Measurements from ENCODE around the gene KDM7A. TPM values are rescaled to one million over a fixed set of nuclear protein-coding genes. Genes with fewer than 3 reads are reported as not detected.
"Not testable (repeated sequence)": the region's sequence is repeated elsewhere in the genome, so short reads cannot be mapped to it uniquely, and the experiment has no call there.

Gene KDM7A
- total RNA-seq, 3 donors from 2014 or later = 6.3 to 9.5 (median 7.4) TPM

GRCh38 chr7:140121326-140121725 is 55.5 kb downstream of the KDM7A start:
- peaks cover 29% of the 10 kb centered on the region for H3K36me3 Mint-ChIP-seq (ENCODE audit: insufficient read depth)
- no peak for DNase-seq
- H3K4me1 Mint-ChIP-seq (ENCODE audit: low read depth) = peaks cover 5% of the 10 kb centered on the region
- ATAC-seq = no peak
- H3K9me3 Mint-ChIP-seq = no peaks in the 10 kb centered on the region
- no peaks in the 10 kb centered on the region for H3K27me3 Mint-ChIP-seq (ENCODE audit: low read depth)
- no peak overlapping the region for H3K4me3 Mint-ChIP-seq

- H3K36me3 Mint-ChIP-seq (ENCODE audit: insufficient read depth) = peaks cover 40% of the 10 kb centered on the region
- H3K27me3 Mint-ChIP-seq (ENCODE audit: low read depth); ATAC-seq; H3K4me3 Mint-ChIP-seq; H3K4me1 Mint-ChIP-seq (ENCODE audit: low read depth); DNase-seq; H3K9me3 Mint-ChIP-seq: not testable (repeated sequence)
Observed at GRCh38 chr7:140114817-140115216, 62.0 kb downstream of the KDM7A start.

GRCh38 chr7:140108777-140109176 is 68.0 kb downstream of the KDM7A start:
- H3K9me3 Mint-ChIP-seq; ATAC-seq; DNase-seq; H3K27me3 Mint-ChIP-seq (ENCODE audit: low read depth); H3K4me1 Mint-ChIP-seq (ENCODE audit: low read depth); H3K4me3 Mint-ChIP-seq: not testable (repeated sequence)
- peaks cover 48% of the 10 kb centered on the region for H3K36me3 Mint-ChIP-seq (ENCODE audit: insufficient read depth)

GRCh38 chr7:140096459-140096858 is 80.3 kb downstream of the KDM7A start:
- no peak for ATAC-seq

GRCh38 chr7:140093375-140093774 is 83.4 kb downstream of the KDM7A start:
- no peak overlapping the region for H3K4me3 Mint-ChIP-seq
- H3K4me1 Mint-ChIP-seq (ENCODE audit: low read depth) = no peaks in the 10 kb centered on the region
- peaks cover 43% of the 10 kb centered on the region for H3K36me3 Mint-ChIP-seq (ENCODE audit: insufficient read depth)
- no peak for DNase-seq
- no peak for ATAC-seq
- no peaks in the 10 kb centered on the region for H3K9me3 Mint-ChIP-seq
- no peaks in the 10 kb centered on the region for H3K27me3 Mint-ChIP-seq (ENCODE audit: low read depth)

More at GRCh38 chr7:140096459-140096858, 80.3 kb downstream of the KDM7A start:
- peaks cover 57% of the 10 kb centered on the region for H3K36me3 Mint-ChIP-seq (ENCODE audit: insufficient read depth)
- H3K4me3 Mint-ChIP-seq = no peak overlapping the region
- no peaks in the 10 kb centered on the region for H3K9me3 Mint-ChIP-seq
- no peaks in the 10 kb centered on the region for H3K27me3 Mint-ChIP-seq (ENCODE audit: low read depth)
- no peaks in the 10 kb centered on the region for H3K4me1 Mint-ChIP-seq (ENCODE audit: low read depth)
- no peak for DNase-seq

GRCh38 chr7:140085447-140085846 is 91.3 kb downstream of the KDM7A start:
- Mint-ChIP-seq H3K4me3 (peak overlapping the region; percentile 1), H3K36me3 (ENCODE audit: insufficient read depth) (no peaks in the 10 kb centered on the region), H3K4me1 (ENCODE audit: low read depth) (peaks cover 29% of the 10 kb centered on the region), H3K9me3 (no peaks in the 10 kb centered on the region), H3K27me3 (ENCODE audit: low read depth) (no peaks in the 10 kb centered on the region)
- ATAC-seq (peak; percentile 37 to 42), DNase-seq (no peak)

- Mint-ChIP-seq H3K9me3 (no peaks in the 10 kb centered on the region), H3K27me3 (ENCODE audit: low read depth) (no peaks in the 10 kb centered on the region), H3K4me3 (peak overlapping the region; percentile 1), H3K36me3 (ENCODE audit: insufficient read depth) (no peaks in the 10 kb centered on the region), H3K4me1 (ENCODE audit: low read depth) (peaks cover 29% of the 10 kb centered on the region)
- peak; percentile 27 for DNase-seq
- peak; percentile 68 to 76 for ATAC-seq
Observed at GRCh38 chr7:140084972-140085371, 91.8 kb downstream of the KDM7A start.

GRCh38 chr7:140084142-140084655 is 92.6 kb downstream of the KDM7A start:
- Mint-ChIP-seq H3K4me3 (no peak overlapping the region), H3K9me3 (no peaks in the 10 kb centered on the region), H3K27me3 (ENCODE audit: low read depth) (no peaks in the 10 kb centered on the region), H3K36me3 (ENCODE audit: insufficient read depth) (no peaks in the 10 kb centered on the region), H3K4me1 (ENCODE audit: low read depth) (peaks cover 29% of the 10 kb centered on the region)
- DNase-seq = no peak
- ATAC-seq = no peak

GRCh38 chr7:140082770-140083169 is 94.0 kb downstream of the KDM7A start:
- Mint-ChIP-seq H3K36me3 (ENCODE audit: insufficient read depth) (no peaks in the 10 kb centered on the region), H3K27me3 (ENCODE audit: low read depth) (no peaks in the 10 kb centered on the region), H3K4me1 (ENCODE audit: low read depth) (peaks cover 33% of the 10 kb centered on the region), H3K4me3 (no peak overlapping the region), H3K9me3 (no peaks in the 10 kb centered on the region)
- ATAC-seq = no peak
- no peak for DNase-seq

- Mint-ChIP-seq H3K4me3 (no peak overlapping the region), H3K4me1 (ENCODE audit: low read depth) (peaks cover 31% of the 10 kb centered on the region), H3K36me3 (ENCODE audit: insufficient read depth) (no peaks in the 10 kb centered on the region), H3K9me3 (no peaks in the 10 kb centered on the region), H3K27me3 (ENCODE audit: low read depth) (no peaks in the 10 kb centered on the region)
- ATAC-seq (no peak), DNase-seq (no peak)
Observed at GRCh38 chr7:140081774-140082425, 94.9 kb downstream of the KDM7A start.

- Mint-ChIP-seq H3K4me3 (no peak overlapping the region), H3K36me3 (ENCODE audit: insufficient read depth) (no peaks in the 10 kb centered on the region), H3K4me1 (ENCODE audit: low read depth) (peaks cover 29% of the 10 kb centered on the region), H3K27me3 (ENCODE audit: low read depth) (no peaks in the 10 kb centered on the region), H3K9me3 (no peaks in the 10 kb centered on the region)
- ATAC-seq (no peak), DNase-seq (no peak)
Observed at GRCh38 chr7:140080919-140081318, 95.9 kb downstream of the KDM7A start.

GRCh38 chr7:140079121-140079536 is 97.7 kb downstream of the KDM7A start:
- Mint-ChIP-seq H3K9me3 (no peaks in the 10 kb centered on the region), H3K4me1 (ENCODE audit: low read depth) (peaks cover 14% of the 10 kb centered on the region), H3K27me3 (ENCODE audit: low read depth) (no peaks in the 10 kb centered on the region), H3K4me3 (no peak overlapping the region), H3K36me3 (ENCODE audit: insufficient read depth) (no peaks in the 10 kb centered on the region)
- no peak for DNase-seq
- no peak for ATAC-seq

GRCh38 chr7:140078392-140078791 is 98.4 kb downstream of the KDM7A start:
- Mint-ChIP-seq H3K9me3 (no peaks in the 10 kb centered on the region), H3K36me3 (ENCODE audit: insufficient read depth) (no peaks in the 10 kb centered on the region), H3K4me1 (ENCODE audit: low read depth) (peaks cover 7% of the 10 kb centered on the region), H3K4me3 (no peak overlapping the region), H3K27me3 (ENCODE audit: low read depth) (no peaks in the 10 kb centered on the region)
- DNase-seq = no peak
- ATAC-seq = peak in 1 of 2 donors; percentile 21

GRCh38 chr7:140074780-140075179 is 102.0 kb downstream of the KDM7A start:
- peaks cover 6% of the 10 kb centered on the region for H3K4me1 Mint-ChIP-seq (ENCODE audit: low read depth)
- ATAC-seq (no peak), DNase-seq (no peak)
- no peaks in the 10 kb centered on the region for H3K27me3 Mint-ChIP-seq (ENCODE audit: low read depth)
- H3K9me3 Mint-ChIP-seq = peaks cover 4% of the 10 kb centered on the region
- no peaks in the 10 kb centered on the region for H3K36me3 Mint-ChIP-seq (ENCODE audit: insufficient read depth)
- H3K4me3 Mint-ChIP-seq = no peak overlapping the region

GRCh38 chr7:140070546-140070945 is 106.2 kb downstream of the KDM7A start:
- Mint-ChIP-seq H3K27me3 (ENCODE audit: low read depth) (no peaks in the 10 kb centered on the region), H3K9me3 (peaks cover 32% of the 10 kb centered on the region), H3K4me3 (no peak overlapping the region), H3K36me3 (ENCODE audit: insufficient read depth) (peaks cover 12% of the 10 kb centered on the region), H3K4me1 (ENCODE audit: low read depth) (peaks cover 12% of the 10 kb centered on the region)
- DNase-seq (no peak), ATAC-seq (no peak)
